ENCODE data around the gene SYNPO. TPM values are rescaled to one million over a fixed set of nuclear protein-coding genes. Genes with fewer than 3 reads are reported as not detected.

Gene SYNPO
- total and polyA plus RNA-seq, 5 donors from 2014 or later, result 0.07 TPM; not detected in 4

DNA sequence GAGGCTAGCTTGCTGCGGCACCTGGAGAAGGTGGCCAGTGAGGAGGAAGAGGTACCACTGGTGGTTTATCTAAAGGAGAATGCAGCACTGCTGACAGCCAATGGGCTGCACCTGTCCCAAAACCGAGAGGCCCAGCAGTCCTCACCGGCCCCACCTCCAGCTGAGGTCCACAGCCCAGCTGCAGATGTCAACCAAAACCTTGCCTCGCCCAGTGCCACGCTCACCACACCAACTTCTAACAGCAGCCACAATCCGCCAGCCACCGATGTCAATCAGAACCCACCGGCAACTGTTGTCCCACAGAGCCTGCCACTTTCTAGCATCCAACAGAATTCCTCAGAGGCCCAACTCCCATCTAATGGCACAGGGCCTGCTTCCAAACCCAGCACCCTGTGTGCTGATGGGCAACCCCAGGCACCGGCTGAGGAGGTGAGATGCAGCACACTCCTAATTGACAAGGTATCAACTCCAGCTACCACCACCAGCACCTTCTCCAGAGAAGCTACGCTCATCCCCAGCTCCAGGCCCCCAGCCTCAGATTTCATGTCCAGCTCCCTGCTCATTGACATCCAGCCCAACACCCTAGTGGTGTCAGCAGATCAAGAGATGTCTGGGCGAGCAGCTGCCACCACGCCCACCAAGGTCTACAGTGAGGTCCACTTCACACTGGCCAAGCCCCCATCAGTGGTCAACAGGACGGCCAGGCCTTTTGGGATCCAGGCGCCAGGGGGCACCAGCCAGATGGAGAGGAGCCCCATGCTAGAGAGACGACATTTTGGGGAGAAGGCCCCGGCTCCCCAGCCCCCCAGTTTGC, 8.0 kb downstream of the SYNPO start:
- no peak for ATAC-seq (ENCODE audit: low read depth in 2 of 2)

DNA sequence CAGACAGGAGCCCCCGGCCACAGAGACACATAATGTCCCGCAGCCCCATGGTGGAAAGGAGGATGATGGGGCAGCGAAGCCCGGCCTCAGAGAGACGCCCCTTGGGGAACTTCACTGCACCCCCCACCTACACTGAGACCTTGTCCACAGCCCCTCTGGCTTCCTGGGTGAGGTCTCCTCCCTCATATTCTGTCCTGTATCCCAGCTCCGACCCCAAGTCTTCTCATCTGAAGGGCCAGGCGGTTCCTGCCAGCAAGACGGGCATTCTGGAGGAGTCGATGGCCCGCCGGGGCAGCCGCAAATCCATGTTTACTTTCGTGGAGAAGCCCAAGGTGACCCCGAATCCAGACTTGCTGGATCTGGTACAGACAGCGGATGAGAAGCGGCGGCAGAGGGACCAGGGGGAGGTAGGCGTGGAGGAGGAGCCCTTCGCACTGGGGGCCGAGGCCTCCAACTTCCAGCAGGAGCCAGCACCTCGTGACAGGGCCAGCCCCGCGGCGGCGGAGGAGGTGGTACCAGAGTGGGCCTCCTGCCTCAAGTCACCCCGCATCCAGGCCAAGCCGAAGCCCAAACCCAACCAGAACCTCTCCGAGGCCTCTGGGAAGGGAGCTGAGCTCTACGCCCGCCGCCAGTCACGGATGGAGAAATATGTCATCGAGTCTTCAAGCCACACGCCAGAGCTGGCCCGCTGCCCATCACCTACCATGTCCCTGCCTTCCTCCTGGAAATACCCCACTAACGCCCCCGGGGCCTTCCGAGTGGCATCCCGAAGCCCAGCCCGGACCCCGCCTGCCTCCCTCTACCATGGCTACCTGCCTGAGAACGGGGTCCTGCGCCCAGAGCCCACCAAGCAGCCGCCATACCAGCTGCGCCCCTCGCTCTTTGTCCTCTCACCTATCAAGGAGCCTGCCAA, 8.9 kb downstream of the SYNPO start:
- Mint-ChIP-seq H3K27me3 (peaks cover 27% of the 10 kb centered on the region), H3K27ac (no peak overlapping the region), H3K9me3 (peaks cover 0 to 2% (median 0%) of the 10 kb centered on the region in 7 donors), H3K4me1 (peaks cover 0 to 3% (median 0%) of the 10 kb centered on the region in 4 donors), H3K36me3 (no peaks in the 10 kb centered on the region), H3K4me3 (no peak overlapping the region)
- no peaks in the 10 kb centered on the region for H3K27me3 ChIP-seq (ENCODE audit: control insufficient read depth, insufficient read depth, low read length)
- no peaks in the 10 kb centered on the region for H3K36me3 ChIP-seq (ENCODE audit: control insufficient read depth, insufficient read depth, low read length)
- no peaks in the 10 kb centered on the region for H3K9me3 ChIP-seq (ENCODE audit: control insufficient read depth in 2 of 2, low read length in 2 of 2)
- no peak for ATAC-seq (ENCODE audit: low read depth in 2 of 2)
- no peak overlapping the region for H3K4me3 ChIP-seq (ENCODE audit: low read depth, low read length)
- DNase-seq, result no peak
- H3K4me1 ChIP-seq (ENCODE audit: control insufficient read depth, insufficient read depth, low read length, poor library complexity, severe bottlenecking), result no peaks in the 10 kb centered on the region
- H3K27ac ChIP-seq (ENCODE audit: insufficient read depth, low read length, poor library complexity, severe bottlenecking), result no peak overlapping the region

More for the DNA sequence above, 8.0 kb downstream of the SYNPO start:
- Histone ChIP-seq H3K9me3 (ENCODE audit: control insufficient read depth in 2 of 2, low read length in 2 of 2) (no peaks in the 10 kb centered on the region), H3K27ac (ENCODE audit: insufficient read depth, low read length, poor library complexity, severe bottlenecking) (no peak overlapping the region), H3K27me3 (ENCODE audit: control insufficient read depth, insufficient read depth, low read length) (no peaks in the 10 kb centered on the region), H3K4me1 (ENCODE audit: control insufficient read depth, insufficient read depth, low read length, poor library complexity, severe bottlenecking) (no peaks in the 10 kb centered on the region), H3K4me3 (ENCODE audit: low read depth, low read length) (no peak overlapping the region), H3K36me3 (ENCODE audit: control insufficient read depth, insufficient read depth, low read length) (no peaks in the 10 kb centered on the region)
- no peak for DNase-seq
- H3K36me3 Mint-ChIP-seq, result no peaks in the 10 kb centered on the region
- H3K9me3 Mint-ChIP-seq, result peaks cover 0 to 2% (median 0%) of the 10 kb centered on the region in 7 donors
- no peaks in the 10 kb centered on the region for H3K4me1 Mint-ChIP-seq
- no peak overlapping the region for H3K4me3 Mint-ChIP-seq
- peak overlapping the region in 1 of 3 donors; percentile 89 for H3K27ac Mint-ChIP-seq
- peaks cover 20% of the 10 kb centered on the region for H3K27me3 Mint-ChIP-seq

DNA sequence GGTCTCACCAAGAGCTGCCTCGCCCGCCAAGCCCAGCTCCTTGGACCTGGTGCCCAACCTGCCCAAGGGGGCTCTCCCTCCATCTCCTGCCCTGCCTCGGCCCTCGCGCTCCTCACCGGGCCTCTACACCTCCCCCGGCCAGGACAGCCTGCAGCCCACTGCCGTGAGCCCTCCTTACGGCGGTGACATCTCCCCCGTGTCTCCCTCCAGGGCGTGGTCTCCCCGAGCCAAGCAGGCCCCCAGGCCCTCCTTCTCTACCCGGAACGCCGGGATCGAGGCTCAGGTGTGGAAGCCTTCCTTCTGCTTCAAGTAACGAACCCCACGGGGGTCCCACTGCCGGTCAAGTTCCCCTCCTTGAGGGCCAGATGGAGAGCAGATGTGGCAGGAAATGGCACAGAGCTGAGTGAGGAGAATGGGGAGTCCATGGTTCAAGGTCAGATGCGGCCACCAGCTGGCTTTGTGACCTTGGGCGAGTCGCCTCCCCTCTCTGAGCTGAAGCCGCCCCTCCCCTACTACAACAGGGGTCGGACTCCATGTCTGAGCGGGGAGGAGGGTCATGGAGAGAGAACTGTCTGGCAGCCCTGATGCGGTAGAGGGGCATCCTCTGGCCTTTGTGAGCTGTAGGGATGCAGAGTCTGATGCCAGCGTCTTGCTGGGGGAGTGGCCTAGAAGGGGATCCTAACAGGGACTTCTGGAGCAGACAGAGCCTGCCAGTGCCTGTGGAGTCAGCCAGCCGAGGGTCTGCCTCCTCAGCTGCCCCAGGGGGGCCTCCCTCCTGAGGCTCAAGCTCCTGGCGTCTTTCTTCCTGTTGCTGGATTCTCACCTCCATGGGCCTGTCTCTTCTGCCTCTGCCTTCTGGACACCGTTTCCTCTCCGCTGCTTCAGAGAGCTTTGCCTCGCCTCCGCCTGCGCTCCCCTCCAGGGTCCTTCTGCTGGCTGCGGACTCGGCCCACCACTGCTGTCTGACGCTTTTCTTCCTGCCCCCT, 9.9 kb downstream of the SYNPO start:
- H3K27ac ChIP-seq (ENCODE audit: insufficient read depth, low read length, poor library complexity, severe bottlenecking), result no peak overlapping the region
- no peaks in the 10 kb centered on the region for H3K27me3 ChIP-seq (ENCODE audit: control insufficient read depth, insufficient read depth, low read length)
- Mint-ChIP-seq H3K36me3 (no peaks in the 10 kb centered on the region), H3K4me1 (peaks cover 0 to 3% (median 0%) of the 10 kb centered on the region in 4 donors), H3K27ac (no peak overlapping the region), H3K9me3 (peaks cover 0 to 2% (median 0%) of the 10 kb centered on the region in 7 donors), H3K27me3 (peaks cover 26% of the 10 kb centered on the region), H3K4me3 (no peak overlapping the region)
- H3K4me3 ChIP-seq (ENCODE audit: low read depth, low read length), result no peak overlapping the region
- DNase-seq, result no peak
- H3K4me1 ChIP-seq (ENCODE audit: control insufficient read depth, insufficient read depth, low read length, poor library complexity, severe bottlenecking), result no peaks in the 10 kb centered on the region
- H3K9me3 ChIP-seq (ENCODE audit: control insufficient read depth in 2 of 2, low read length in 2 of 2), result no peaks in the 10 kb centered on the region
- no peak for ATAC-seq (ENCODE audit: low read depth in 2 of 2)
- H3K36me3 ChIP-seq (ENCODE audit: control insufficient read depth, insufficient read depth, low read length), result no peaks in the 10 kb centered on the region

DNA sequence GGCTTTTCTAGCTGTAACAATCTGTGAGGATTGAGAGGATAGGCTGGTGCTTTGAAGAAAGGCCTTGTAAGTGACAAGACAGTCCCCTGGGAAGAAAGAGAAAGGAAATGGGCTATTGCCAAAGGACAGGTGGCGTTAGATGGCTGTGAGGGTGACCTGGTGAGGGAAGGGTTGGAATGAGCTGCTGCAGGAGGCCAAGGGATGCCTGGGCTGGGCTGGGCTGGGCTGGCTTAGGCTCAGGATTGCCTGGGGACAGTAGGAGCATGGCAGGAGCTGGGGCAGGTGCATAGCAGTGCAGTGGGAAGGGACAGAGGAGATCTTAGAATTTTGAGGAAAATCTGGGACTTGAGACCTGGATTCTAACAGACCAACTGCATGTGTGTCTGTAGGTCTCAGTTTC, 10.9 kb downstream of the SYNPO start:
- peak overlapping the region in 1 of 4 donors; percentile 4 for H3K4me3 Mint-ChIP-seq
- Histone ChIP-seq H3K9me3 (ENCODE audit: control insufficient read depth in 2 of 2, low read length in 2 of 2) (no peaks in the 10 kb centered on the region), H3K27me3 (ENCODE audit: control insufficient read depth, insufficient read depth, low read length) (no peaks in the 10 kb centered on the region), H3K4me3 (ENCODE audit: low read depth, low read length) (no peak overlapping the region), H3K36me3 (ENCODE audit: control insufficient read depth, insufficient read depth, low read length) (no peaks in the 10 kb centered on the region), H3K27ac (ENCODE audit: insufficient read depth, low read length, poor library complexity, severe bottlenecking) (no peak overlapping the region), H3K4me1 (ENCODE audit: control insufficient read depth, insufficient read depth, low read length, poor library complexity, severe bottlenecking) (peaks cover 5% of the 10 kb centered on the region)
- H3K9me3 Mint-ChIP-seq, result peaks cover 0 to 2% (median 0%) of the 10 kb centered on the region in 7 donors
- no peak for ATAC-seq (ENCODE audit: low read depth in 2 of 2)
- DNase-seq, result no peak
- H3K4me1 Mint-ChIP-seq, result peaks cover 0 to 6% (median 3%) of the 10 kb centered on the region in 4 donors
- no peak overlapping the region for H3K27ac Mint-ChIP-seq
- no peaks in the 10 kb centered on the region for H3K36me3 Mint-ChIP-seq
- H3K27me3 Mint-ChIP-seq, result peaks cover 25% of the 10 kb centered on the region

DNA sequence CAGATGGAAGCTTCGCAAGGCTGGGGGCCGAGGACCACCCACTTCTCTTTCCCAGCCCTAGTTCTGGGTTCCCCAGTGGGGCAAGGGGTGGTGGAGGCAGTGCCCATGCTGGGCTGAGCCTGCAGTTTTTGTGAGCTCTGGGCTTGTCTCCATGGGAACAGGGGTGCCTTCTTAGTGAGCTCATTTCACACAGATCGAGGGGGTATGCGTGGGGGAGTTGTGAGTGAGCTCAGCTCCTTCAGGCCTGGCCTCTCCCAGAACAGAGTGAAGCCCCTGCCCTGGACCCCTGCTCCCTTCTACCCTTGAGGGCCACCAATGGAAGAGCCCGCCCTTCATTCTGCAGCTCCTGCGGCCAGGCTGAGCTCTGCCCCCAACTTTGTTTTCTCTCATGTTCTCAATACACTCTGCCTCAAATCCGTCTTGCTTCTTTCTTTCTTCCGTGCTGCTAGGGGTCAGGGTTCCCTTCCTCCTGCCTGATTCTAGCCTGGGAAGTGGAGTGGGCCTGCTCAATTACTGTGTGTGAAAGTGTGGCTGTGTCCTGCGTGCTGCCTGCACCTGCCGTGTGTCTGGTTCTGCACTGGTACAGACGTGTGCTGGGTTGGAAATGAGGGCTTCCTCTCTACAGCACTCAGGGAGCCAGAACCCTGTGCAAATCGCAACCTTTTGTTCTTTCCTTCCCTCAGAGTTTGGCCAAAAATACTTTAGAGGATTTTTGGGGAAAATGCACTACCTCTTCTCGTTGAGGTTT, 11.6 kb downstream of the SYNPO start:
- H3K27ac ChIP-seq (ENCODE audit: insufficient read depth, low read length, poor library complexity, severe bottlenecking), result no peak overlapping the region
- H3K4me3 Mint-ChIP-seq, result peak overlapping the region in 1 of 4 donors; percentile 4
- no peaks in the 10 kb centered on the region for H3K27me3 ChIP-seq (ENCODE audit: control insufficient read depth, insufficient read depth, low read length)
- H3K4me1 ChIP-seq (ENCODE audit: control insufficient read depth, insufficient read depth, low read length, poor library complexity, severe bottlenecking), result peaks cover 7% of the 10 kb centered on the region
- no peaks in the 10 kb centered on the region for H3K36me3 ChIP-seq (ENCODE audit: control insufficient read depth, insufficient read depth, low read length)
- DNase-seq, result no peak
- peaks cover 0 to 6% (median 4%) of the 10 kb centered on the region in 4 donors for H3K4me1 Mint-ChIP-seq
- H3K9me3 ChIP-seq (ENCODE audit: control insufficient read depth in 2 of 2, low read length in 2 of 2), result no peaks in the 10 kb centered on the region
- H3K27ac Mint-ChIP-seq, result no peak overlapping the region
- peaks cover 25% of the 10 kb centered on the region for H3K27me3 Mint-ChIP-seq
- no peaks in the 10 kb centered on the region for H3K36me3 Mint-ChIP-seq
- H3K9me3 Mint-ChIP-seq, result peaks cover 0 to 2% (median 0%) of the 10 kb centered on the region in 7 donors
- no peak overlapping the region for H3K4me3 ChIP-seq (ENCODE audit: low read depth, low read length)
- no peak for ATAC-seq (ENCODE audit: low read depth in 2 of 2)

DNA sequence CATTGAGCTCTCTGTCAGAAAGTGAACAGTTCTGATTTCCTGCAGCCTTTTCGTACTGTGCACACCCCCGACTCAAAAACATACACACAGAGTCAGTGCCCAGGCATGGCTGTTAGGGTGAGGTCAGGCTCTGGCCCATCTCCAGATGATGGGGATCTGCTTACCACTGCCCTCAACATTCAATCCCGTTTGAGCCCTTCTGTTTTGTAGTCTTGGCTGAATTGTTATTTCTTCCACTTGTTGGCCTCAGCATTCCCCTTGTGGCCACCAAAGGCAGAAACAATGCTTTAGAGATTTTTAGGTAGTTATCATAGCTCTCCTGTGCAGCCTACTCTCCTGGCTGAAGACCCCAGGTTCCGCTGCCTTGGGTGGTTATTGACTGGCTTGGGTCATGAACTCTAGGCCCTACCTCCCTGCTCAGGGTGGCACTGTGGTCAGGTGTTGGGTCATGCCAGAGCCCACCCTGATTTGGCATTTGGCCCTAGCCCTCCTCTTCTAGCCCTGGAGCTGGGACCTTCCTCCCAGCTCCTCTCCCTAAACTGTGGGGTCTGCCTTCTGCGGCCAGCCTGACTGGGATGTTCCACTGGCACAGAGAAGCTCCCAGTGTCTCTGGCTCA, 12.8 kb downstream of the SYNPO start:
- Histone ChIP-seq H3K27ac (ENCODE audit: insufficient read depth, low read length, poor library complexity, severe bottlenecking) (no peak overlapping the region), H3K4me1 (ENCODE audit: control insufficient read depth, insufficient read depth, low read length, poor library complexity, severe bottlenecking) (peaks cover 7% of the 10 kb centered on the region), H3K36me3 (ENCODE audit: control insufficient read depth, insufficient read depth, low read length) (no peaks in the 10 kb centered on the region), H3K4me3 (ENCODE audit: low read depth, low read length) (no peak overlapping the region), H3K9me3 (ENCODE audit: control insufficient read depth in 2 of 2, low read length in 2 of 2) (no peaks in the 10 kb centered on the region), H3K27me3 (ENCODE audit: control insufficient read depth, insufficient read depth, low read length) (no peaks in the 10 kb centered on the region)
- peaks cover 30% of the 10 kb centered on the region for H3K27me3 Mint-ChIP-seq
- peaks cover 4 to 9% (median 7%) of the 10 kb centered on the region in 4 donors for H3K4me1 Mint-ChIP-seq
- no peak for DNase-seq
- no peaks in the 10 kb centered on the region for H3K36me3 Mint-ChIP-seq
- H3K9me3 Mint-ChIP-seq, result peaks cover 0 to 2% (median 0%) of the 10 kb centered on the region in 7 donors
- H3K27ac Mint-ChIP-seq, result no peak overlapping the region
- no peak for ATAC-seq (ENCODE audit: low read depth in 2 of 2)
- H3K4me3 Mint-ChIP-seq, result no peak overlapping the region

Data from CD4-positive, CD25-positive, alpha-beta regulatory T cell (primary cell).